GM18873 (cell line): ENCODE data around the gene NTRK1.

Experiments used
- ATAC-seq: cut with Tn5 transposase; IDR thresholded peaks from one replicate; pipeline ENCODE4 v1.9.1; 2021; ENCODE audit warnings: mild to moderate bottlenecking, moderate library complexity, moderate number of reproducible peaks; ENCODE audit not compliant: unreplicated experiment, low FRiP score

Gene NTRK1

DNA sequence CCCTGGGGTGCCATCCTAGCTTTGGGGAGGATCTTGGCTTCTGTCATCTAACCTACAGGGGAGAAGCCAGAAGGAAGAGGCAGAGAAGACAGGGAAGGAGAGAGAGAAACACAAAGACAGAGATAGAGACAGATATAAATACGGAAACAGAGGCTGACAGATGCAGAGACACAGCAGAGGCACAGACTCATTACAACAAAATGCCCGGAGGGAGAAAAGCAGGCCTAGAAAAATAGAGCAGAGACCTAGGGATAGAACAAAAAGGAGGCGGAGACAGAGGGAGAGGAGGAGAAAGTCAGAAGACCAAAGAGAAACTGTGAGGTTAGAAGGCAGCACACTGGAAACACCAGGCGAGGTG, 34.8 kb downstream of the NTRK1 start:
- ATAC-seq: no peak

DNA sequence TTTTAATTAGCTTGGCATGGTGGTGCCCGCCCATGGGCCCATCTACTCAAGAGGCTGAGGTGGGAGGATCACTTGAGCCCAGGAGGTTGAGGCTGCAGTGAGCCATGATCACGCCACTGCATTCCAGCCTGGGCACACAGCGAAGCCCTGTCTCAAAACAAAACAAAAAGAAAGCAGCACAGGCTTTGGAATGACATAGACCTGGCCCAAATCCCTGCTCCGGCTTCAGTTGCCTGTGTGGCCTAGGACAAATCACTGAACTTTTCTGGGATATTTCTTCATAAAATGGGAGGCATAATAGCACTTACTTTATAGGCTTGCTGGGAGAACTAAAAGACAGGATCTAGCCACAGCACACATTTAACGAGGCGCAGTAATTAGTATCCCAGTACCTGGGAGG, 35.3 kb downstream of the NTRK1 start:
- no peak for ATAC-seq

DNA sequence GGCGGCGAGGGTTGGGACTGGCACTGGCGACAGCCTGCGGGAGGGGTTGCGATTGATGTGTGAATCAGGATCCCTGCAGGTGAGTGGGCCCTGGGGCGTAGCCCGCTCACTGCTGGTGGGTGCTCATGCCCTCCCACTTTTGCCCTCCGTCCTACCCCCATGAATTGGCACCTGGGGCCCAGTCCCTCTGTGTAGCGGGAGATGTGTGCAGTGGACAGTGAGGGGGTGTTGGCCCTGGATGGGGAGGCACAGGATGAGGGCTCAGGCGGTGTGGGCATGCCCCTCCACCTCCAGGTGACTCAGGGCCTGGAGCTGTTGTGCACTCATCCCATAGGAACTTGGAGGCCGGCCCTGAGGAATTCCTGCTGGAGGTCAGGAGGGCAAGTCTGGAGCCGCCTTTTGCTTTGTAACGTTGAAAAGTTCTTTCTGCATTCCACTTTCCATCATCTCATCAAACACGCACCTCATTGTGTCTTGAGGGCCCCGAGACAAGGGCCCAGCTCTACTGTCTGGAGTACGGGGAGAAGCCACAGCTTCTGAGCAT, 35.9 kb downstream of the NTRK1 start:
- no peak for ATAC-seq

DNA sequence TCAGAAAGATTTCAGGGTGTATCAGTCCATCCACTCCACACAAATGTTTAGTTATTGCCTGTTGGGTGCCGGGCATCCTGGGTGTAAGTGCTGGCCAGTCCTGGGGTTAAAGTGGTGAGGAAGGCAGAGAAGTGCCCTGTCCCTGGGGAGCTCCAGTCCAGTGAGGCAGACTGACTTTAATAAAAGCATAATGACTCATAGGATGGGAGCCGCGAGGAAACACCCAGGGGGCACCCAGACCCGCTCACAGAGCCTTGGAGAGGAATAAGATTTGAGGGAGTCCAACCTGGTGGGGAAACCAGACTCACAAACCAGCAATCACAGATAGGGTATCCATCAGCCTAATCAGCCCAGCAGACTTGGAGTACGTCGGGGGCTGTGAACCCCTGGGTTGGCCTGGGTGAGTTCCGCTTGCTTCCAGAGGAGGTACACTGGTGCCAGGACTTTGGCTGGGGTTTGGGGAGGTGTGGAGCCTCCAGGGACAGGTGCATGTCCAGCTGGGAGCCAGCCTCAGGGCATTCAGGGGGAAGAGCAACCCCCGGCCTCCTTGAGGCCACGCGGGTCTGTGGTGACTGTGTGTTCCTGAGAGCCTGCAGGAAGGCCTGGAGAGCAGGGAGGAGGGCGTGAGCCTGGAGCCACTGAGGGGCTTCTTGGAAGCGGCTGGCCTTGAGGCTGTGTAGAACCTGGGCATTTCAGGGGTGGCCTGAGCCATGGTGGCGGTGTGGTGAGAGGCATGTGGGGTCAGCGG, 36.6 kb downstream of the NTRK1 start:
- ATAC-seq: no peak

DNA sequence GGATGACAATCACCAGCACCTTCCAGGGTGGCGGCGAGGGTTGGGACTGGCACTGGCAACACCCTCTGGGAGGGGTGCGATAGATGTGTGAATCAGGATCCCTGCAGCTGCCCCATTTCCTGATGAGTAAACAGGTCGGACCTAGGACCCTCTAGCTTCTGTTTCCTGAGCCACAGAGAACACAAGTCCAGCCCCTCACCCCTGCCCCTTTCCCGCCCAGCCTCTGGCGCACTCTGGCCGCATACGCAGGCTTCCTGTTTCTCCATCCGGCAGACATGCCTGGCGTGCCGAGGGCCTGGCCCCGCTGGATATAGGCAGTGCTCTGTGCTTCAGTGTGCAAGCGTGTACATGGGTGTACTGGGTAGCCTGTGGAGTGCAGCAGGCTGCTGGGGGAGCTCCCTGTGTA, 37.5 kb downstream of the NTRK1 start:
- no peak for ATAC-seq

DNA sequence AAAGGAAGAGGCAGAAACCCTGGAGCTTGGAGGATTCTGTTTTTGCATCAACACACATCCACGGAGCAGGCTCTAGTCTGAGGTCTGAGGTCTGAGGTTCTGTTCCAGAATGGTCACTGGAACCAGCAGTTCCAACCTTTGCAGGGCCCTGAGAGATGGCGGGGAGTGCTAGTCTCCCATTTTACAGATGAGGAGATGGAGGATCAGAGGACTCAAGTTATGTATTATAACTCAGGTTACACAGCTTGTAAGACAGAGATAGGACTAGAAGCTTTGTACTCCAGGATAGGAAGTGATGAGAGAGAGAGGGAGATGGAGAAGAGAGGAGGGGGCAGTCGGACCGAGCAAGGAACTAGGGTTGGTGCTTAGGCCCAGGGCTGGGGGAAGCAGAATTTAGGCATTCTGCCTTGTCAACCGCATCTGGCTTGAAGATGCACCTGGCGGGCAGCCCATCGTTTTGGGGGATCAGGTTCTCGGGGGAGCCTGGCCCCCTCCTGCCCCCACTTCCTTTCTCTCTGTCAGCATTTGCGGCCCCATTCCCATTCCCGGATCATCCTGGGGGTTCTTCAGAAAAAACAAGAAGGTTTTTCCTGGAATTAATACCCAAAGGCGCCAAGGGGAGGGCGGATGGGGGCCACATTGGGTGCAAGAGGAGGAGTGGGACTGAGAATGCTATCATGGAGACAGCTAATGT, 38.5 kb downstream of the NTRK1 start:
- no peak for ATAC-seq

DNA sequence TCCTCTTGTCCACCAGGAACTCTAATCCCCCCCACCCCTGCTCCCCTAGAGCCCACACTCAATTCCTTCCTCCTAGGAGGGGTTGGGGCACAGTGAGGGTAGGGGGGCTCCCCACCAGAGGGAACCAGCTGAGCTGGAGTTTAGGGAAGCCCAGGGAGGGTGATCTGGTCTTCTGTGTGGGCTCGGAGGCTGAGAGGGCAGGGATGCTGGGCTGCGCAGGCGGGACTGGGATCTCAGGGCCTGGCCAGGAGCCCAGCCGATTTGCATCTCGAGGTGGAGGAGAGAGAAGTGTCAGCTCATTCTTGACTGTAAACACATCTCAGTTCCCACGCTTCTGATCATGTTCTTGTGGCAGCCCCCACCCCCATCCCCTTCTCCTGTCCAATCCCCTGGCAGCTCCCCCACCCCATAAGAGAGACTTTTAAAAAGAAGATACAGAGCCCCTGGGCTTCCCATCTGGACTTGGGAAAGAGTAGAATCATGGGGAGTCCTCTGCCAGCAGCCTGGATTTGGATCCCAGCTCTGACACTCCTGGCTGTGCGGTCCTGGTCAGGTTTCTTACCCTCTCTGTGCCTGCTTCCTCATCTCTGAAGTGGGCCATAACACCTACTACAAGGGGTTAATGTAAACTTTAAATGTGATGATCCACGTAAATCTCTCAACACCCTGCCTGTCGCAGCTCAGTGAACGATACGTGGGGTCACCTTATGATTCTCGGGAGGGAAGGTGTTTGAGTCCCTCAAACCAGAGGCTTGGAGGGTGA, 39.5 kb downstream of the NTRK1 start:
- no peak for ATAC-seq

DNA sequence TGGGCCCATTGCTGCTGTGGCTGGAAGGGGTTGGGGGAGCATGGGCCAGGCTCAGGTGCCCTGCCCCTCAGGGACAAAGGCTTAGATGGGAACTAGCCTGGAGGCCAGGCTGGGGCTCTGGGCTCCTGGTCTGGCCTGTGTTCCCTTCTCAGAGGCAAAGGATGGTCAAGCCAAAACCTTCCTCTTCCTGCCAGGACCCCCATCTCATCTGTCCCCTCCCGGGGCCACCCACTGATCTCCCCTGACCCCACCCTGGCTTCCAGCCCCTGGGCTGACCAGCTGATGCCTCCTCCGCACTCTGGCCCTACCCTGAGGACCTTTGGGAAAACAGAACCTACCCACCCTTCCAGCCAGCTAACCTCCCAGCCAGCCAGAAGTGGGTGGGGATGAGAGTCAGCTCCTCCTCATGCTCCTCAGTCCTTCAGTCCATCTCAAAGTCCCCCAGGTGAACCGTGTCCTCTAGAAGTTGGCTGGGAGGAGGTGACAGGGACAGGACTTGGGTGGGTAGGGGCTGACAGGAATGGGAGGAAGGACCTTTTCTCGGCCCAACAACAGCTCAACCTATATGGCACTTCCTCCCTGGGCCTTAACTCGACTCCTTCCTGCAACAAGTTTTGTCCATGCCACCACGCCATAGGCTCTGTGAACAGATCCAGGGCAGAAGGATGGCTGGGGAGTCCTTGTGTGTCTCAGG, 40.4 kb downstream of the NTRK1 start:
- ATAC-seq: no peak

DNA sequence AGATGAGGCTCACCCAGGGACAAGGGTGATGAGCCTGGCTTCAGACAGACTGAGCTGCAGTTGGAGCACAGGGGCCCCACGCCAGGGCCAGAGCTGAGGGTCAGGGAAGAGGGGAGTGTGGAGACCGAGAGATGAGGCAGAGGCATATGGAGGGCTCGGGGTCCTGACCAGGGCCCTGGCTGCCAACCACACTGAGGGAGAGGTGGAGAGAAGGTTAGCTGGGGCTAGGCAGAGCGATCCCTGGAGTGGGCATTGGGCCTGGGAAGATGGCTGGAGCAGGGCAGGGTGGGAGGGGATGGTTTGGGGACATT, 40.9 kb downstream of the NTRK1 start:
- no peak for ATAC-seq

DNA sequence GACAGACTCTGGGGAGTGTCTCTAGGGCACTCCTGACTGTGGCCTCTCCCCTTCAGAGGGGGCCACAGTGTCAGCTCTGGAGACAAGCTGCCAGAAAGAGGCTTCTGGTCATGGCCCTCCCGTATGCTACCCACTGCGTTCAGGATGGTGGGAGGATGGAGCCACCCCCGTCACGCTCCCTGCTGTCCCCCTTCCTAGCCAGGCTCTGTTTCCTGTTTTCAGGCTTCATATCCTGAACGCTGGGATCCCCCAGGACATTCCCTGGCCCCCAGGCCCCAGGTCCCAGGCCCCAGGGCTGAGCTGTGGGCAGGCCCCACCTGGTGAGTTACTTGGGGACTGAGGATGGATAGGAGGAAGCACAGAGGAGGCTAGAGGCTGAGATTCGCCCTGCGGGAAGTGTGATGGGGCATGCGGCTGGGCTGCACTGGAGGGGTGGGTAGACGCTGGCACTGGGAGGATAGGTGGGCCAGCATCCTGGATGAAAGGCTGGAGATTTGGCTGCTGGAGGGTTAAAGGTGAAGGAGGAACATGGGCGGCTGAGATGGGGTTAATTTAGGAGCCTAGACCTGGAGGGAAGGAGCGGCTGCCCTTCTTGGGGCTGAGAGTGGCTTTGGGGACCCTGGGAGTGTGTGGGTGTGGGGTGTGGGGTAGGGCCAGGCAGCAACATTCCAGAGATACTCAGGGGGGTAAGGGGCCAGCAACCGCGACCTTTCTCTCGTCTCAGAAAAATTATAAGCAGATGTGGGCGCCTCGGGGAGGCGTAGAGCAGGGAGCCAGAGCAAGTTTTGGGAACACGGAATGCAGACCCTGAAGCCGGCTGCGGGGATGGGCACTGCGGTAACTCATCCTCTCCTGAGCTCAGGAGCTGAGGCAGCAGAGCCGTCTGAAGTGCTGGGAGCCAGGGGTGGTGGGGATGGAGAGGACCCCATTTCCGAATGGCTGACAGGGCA, 41.6 kb downstream of the NTRK1 start:
- ATAC-seq: no peak

DNA sequence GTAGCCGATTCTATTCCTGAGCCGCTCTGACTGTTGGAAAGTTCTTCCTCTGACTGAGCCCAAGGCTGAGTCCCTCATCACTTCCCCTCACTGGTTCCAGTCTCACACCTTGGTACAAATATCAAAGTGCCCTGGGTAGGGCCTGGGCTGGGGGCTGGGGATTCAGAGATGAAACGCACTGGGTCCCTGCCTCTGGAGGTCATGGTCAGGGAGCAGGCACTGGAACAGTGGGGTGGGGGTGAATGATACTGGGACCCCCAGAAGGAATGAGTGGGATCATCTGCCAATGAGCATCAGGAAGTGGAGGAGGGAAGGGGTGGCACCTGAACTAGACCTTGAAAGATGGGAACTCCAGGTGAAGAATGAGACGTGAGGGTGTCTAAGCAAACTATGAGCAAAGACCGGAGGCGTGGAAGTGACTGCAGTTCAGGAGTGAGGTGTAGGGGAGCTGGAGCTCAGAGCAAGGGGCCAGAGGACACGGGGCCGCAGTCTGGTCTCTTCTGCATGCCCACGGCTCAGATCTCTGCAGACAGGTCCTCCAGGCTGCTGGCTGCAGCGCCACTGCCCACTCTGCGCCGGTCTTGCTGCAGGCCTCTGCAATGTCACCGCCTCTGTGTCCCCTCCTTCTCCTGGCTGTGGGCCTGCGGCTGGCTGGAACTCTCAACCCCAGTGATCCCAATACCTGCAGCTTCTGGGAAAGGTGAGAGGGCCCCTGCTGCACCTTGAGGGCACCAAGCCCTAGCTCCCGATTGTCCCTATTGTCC, 42.8 kb downstream of the NTRK1 start:
- ATAC-seq: no peak

DNA sequence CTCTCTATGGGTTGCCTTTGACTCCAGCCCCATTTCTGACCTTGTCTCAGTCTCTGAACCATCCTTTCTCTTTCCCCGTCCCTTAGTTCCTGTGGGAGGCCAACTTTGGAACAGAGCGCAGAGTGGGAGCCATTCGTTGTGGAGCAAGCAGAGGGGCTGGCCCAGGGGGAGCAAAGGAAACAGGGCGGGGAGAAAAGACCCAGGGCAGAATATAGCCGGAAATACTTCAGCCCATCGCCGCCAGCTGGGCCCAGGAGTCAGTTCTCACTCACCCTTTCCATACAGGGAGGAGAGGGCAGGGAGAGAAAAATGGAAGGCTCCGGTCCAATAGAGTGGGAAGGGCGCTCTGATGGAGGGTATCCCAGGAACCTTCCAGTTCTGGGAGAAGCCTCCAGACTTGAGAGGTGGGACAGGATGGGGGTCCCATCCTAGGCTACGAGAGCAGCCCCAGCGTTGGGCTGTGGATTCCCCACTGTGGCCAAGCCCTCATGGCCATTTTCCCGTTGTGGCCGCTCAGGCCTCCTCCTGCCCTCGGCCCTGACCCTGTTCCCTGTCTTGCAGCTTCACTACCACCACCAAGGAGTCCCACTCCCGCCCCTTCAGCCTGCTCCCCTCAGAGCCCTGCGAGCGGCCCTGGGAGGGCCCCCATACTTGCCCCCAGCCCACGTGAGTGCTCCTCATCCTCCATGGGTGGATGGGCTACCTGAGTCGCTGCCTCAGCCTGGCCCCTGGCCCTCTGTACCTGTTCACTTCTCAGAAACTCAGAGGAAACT, 43.7 kb downstream of the NTRK1 start:
- no peak for ATAC-seq

DNA sequence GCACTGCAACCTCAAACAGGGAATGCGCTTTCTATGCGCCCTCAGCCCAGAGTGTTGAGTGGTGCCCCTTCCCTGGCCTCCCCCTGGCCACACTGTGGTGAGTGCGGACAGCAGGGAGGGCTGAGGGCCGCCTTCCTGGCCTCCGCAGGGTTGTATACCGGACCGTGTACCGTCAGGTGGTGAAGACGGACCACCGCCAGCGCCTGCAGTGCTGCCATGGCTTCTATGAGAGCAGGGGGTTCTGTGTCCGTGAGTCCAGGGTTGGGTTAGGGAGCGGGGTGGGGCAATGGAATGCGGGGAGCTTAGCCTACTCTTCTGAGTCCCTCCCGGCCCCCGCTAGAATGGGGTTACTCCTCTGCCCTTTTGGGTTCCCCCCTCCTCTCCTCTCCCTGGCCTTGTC, 44.5 kb downstream of the NTRK1 start:
- no peak for ATAC-seq

DNA sequence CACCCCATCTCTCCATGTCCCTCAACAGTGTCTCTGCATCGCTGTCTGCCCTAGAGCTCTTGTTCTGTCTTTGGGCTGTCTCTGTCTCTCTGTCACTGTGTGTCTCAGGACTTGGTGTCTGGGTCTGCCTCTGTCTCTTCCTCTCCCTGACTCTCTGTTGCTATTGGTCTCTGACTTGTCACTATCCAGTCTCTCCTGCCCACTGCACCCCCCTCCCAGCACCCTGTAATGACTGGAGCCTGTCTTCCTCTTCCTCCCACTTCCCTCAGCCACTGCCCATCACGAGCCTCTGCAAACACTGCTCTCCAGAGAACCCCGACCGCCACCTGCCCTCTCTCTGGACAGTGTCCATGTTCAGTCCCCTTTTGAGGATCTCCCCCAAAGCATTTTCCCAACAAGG, 45.0 kb downstream of the NTRK1 start:
- no peak for ATAC-seq

DNA sequence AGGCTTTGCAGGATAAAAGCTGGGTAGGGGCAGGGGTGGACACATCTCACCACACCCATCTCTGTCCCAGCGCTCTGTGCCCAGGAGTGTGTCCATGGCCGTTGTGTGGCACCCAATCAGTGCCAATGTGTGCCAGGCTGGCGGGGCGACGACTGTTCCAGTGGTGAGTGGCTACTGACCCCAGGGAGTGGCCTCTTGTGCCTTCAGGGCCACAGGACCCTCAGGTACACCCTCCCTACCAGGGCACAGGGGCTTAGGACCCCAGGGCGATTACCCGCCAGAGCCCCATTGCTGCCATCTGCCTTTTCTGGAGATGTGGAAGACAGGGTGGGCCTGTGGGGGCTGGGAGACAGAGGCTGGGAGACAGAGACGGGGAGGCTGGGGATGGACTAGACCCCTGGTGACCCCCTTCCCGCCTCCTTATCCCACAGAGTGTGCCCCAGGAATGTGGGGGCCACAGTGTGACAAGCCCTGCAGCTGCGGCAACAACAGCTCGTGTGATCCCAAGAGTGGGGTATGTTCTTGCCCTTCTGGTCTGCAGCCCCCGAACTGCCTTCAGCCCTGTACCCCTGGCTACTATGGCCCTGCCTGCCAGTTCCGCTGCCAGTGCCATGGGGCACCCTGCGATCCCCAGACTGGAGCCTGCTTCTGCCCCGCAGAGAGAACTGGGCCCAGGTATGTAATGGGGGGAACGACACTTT, 45.7 kb downstream of the NTRK1 start:
- no peak for ATAC-seq

DNA sequence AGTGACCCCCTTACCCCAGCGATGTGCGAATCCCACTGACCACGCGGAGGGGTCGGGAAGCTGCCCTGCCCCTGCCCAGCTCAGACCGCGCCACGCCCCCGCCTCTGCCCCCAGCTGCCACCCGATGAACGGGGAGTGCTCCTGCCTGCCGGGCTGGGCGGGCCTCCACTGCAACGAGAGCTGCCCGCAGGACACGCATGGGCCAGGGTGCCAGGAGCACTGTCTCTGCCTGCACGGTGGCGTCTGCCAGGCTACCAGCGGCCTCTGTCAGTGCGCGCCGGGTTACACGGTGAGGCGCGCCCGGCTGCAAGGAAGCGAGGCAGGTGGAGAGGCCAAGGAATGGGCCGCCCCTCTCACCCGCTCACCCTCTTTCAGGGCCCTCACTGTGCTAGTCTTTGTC, 47.9 kb downstream of the NTRK1 start:
- ATAC-seq: no peak

DNA sequence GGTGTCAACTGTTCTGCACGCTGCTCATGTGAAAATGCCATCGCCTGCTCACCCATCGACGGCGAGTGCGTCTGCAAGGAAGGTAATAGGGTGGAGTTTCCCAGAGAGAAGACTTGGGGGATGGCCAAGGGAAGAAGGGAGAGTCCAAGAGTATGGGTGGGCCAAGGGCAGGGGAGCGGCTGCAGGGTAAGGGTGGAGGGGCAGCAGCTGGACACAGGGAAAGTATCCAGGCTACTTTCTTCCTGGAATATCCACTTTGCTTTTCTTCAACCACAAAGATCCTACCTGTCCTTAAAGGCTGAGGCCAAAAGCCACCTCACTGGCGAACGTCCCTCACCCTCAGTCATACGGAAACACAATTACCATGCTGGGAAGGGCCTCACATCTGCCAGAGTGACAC, 48.3 kb downstream of the NTRK1 start:
- ATAC-seq: no peak

DNA sequence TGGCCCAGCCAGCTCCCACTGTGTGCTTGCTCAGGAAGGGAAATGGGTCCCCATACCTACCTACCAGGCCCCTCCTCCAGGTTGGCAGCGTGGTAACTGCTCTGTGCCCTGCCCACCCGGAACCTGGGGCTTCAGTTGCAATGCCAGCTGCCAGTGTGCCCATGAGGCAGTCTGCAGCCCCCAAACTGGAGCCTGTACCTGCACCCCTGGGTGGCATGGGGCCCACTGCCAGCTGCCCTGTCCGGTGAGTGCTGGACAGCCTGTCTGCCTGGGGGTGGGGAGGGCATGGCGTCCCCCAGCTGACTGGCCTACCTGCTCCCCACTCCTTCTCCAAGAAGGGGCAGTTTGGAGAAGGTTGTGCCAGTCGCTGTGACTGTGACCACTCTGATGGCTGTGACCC, 49.0 kb downstream of the NTRK1 start:
- no peak for ATAC-seq
